NCI-H524 treated with DMSO at 0.1 percent for 48 hours (cell line): ENCODE measurements around the gene DCP2.

ENCODE experiments used
- DNase-seq: peaks from one replicate; lab custom pipeline; 2025; lab: John Stamatoyannopoulos, UW

The DCP2 gene

GRCh38 chr5:113047733-113048652 lies 71.4 kb downstream of the DCP2 start:
- no peak for DNase-seq

- no peak for DNase-seq
These were observed 72.3 kb downstream of the DCP2 start for GRCh38 chr5:113048931-113049330.

GRCh38 chr5:113050721-113051382 lies 74.3 kb downstream of the DCP2 start:
- no peak for DNase-seq

- no peak for DNase-seq
These were observed 75.6 kb downstream of the DCP2 start for GRCh38 chr5:113052041-113052795.

GRCh38 chr5:113053511-113053995 lies 77.0 kb downstream of the DCP2 start:
- no peak for DNase-seq

- no peak for DNase-seq
These were observed 78.3 kb downstream of the DCP2 start for GRCh38 chr5:113054899-113055298.

GRCh38 chr5:113056988-113057387 lies 80.4 kb downstream of the DCP2 start:
- no peak for DNase-seq

- DNase-seq: no peak
These were observed 81.0 kb downstream of the DCP2 start for GRCh38 chr5:113057557-113057984.

GRCh38 chr5:113058269-113058668 lies 81.7 kb downstream of the DCP2 start:
- no peak for DNase-seq

GRCh38 chr5:113058706-113059226 lies 82.2 kb downstream of the DCP2 start:
- no peak for DNase-seq

GRCh38 chr5:113059232-113060040 lies 82.8 kb downstream of the DCP2 start:
- no peak for DNase-seq

GRCh38 chr5:113060408-113061025 lies 83.9 kb downstream of the DCP2 start:
- DNase-seq: no peak

GRCh38 chr5:113061846-113062780 lies 85.5 kb downstream of the DCP2 start:
- no peak for DNase-seq

GRCh38 chr5:113062869-113063508 lies 86.4 kb downstream of the DCP2 start:
- DNase-seq: no peak

- no peak for DNase-seq
These were observed 87.3 kb downstream of the DCP2 start for GRCh38 chr5:113063927-113064326.

- DNase-seq: no peak
These were observed 88.2 kb downstream of the DCP2 start for GRCh38 chr5:113064806-113065205.

GRCh38 chr5:113065626-113066025 lies 89.0 kb downstream of the DCP2 start:
- no peak for DNase-seq

GRCh38 chr5:113067635-113068344 lies 91.2 kb downstream of the DCP2 start:
- no peak for DNase-seq
